HG02623 (cell line): ENCODE results near the gene ATP8B2.
"Not testable (repeated sequence)": the region's sequence is repeated elsewhere in the genome, so short reads cannot be mapped to it uniquely, and the experiment has no call there.

ENCODE experiments used
- ATAC-seq: cut with Tn5 transposase; IDR thresholded peaks from one replicate; pipeline ENCODE4 v1.9.1; 2021; ENCODE audit warnings: moderate library complexity; ENCODE audit not compliant: unreplicated experiment

The ATP8B2 gene

GRCh38 chr1:154324669-154325582 lies at the start of gene ATP8B2:
ATP8B2 (plus strand) TSS chr1:154325525; CDS start chr1:154328142, 2,617 bp downstream.
- ATAC-seq = no peak

- no peak for ATAC-seq
Observed at GRCh38 chr1:154276797-154277196, 48.5 kb upstream of the ATP8B2 start.

- ATAC-seq = not testable (repeated sequence)
Observed at GRCh38 chr1:154287591-154287990, 37.7 kb upstream of the ATP8B2 start.

GRCh38 chr1:154288661-154289060 lies 36.7 kb upstream of the ATP8B2 start:
- ATAC-seq = no peak

GRCh38 chr1:154290921-154291320 lies 34.4 kb upstream of the ATP8B2 start:
- ATAC-seq = no peak

- no peak for ATAC-seq
Observed at GRCh38 chr1:154295408-154296235, 29.7 kb upstream of the ATP8B2 start.

GRCh38 chr1:154301582-154301981 lies 23.7 kb upstream of the ATP8B2 start:
- ATAC-seq = no peak

GRCh38 chr1:154304664-154305337 lies 20.5 kb upstream of the ATP8B2 start:
- ATAC-seq = no peak

- no peak for ATAC-seq
Observed at GRCh38 chr1:154306151-154306550, 19.2 kb upstream of the ATP8B2 start.

- not testable (repeated sequence) for ATAC-seq
Observed at GRCh38 chr1:154307670-154308270, 17.6 kb upstream of the ATP8B2 start.

- not testable (repeated sequence) for ATAC-seq
Observed at GRCh38 chr1:154309136-154309535, 16.2 kb upstream of the ATP8B2 start.

- ATAC-seq = not testable (repeated sequence)
Observed at GRCh38 chr1:154312229-154313065, 12.9 kb upstream of the ATP8B2 start.

- ATAC-seq = no peak
Observed at GRCh38 chr1:154313066-154313356, 12.3 kb upstream of the ATP8B2 start.

- not testable (repeated sequence) for ATAC-seq
Observed at GRCh38 chr1:154314226-154314625, 11.1 kb upstream of the ATP8B2 start.

- no peak for ATAC-seq
Observed at GRCh38 chr1:154316704-154317103, 8.6 kb upstream of the ATP8B2 start.

GRCh38 chr1:154318386-154318785 lies 6.9 kb upstream of the ATP8B2 start:
- ATAC-seq = no peak

- ATAC-seq = no peak
Observed at GRCh38 chr1:154320882-154321608, 4.3 kb upstream of the ATP8B2 start, which contains the start of gene AQP10. AQP10 (plus strand) TSS chr1:154321093; CDS start chr1:154321156, 63 bp downstream.

- ATAC-seq = not testable (repeated sequence)
Observed at GRCh38 chr1:154321609-154321934, 3.8 kb upstream of the ATP8B2 start.

GRCh38 chr1:154323493-154323892 lies 1.8 kb upstream of the ATP8B2 start:
- ATAC-seq = no peak
